ENCODE measurements around the gene STK38. TPM values are rescaled to one million over a fixed set of nuclear protein-coding genes. Genes with fewer than 3 reads are reported as not detected.
"Not testable (repeated sequence)": the region's sequence is repeated elsewhere in the genome, so short reads cannot be mapped to it uniquely, and the experiment has no call there.

Gene STK38
- total RNA-seq, 1 donor from 2014 or later = 55.1 TPM

GRCh38 chr6:36593569-36594028 lies 46.3 kb upstream of the STK38 start:
- peaks cover 13% of the 10 kb centered on the region for H3K27me3 Mint-ChIP-seq (ENCODE audit: unreplicated experiment)

GRCh38 chr6:36592221-36592655 lies 45.0 kb upstream of the STK38 start:
- no peak for DNase-seq
- peaks cover 28% of the 10 kb centered on the region for H3K9me3 Mint-ChIP-seq (ENCODE audit: unreplicated experiment)
- H3K4me1 Mint-ChIP-seq (ENCODE audit: low read depth, unreplicated experiment) = peaks cover 2% of the 10 kb centered on the region
- TF ChIP-seq CTCF (IDR thresholded peaks at IDR 0.05; ENCODE audit: partially characterized antibody, unreplicated experiment) = no peak
- H3K27me3 Mint-ChIP-seq (ENCODE audit: unreplicated experiment) = peaks cover 13% of the 10 kb centered on the region
- no peak overlapping the region for H3K27ac Mint-ChIP-seq (ENCODE audit: unreplicated experiment)
- peak overlapping the region; percentile 60 for H3K4me3 Mint-ChIP-seq (ENCODE audit: unreplicated experiment)
- H3K36me3 Mint-ChIP-seq (ENCODE audit: unreplicated experiment) = peaks cover 13% of the 10 kb centered on the region

More at GRCh38 chr6:36593569-36594028, 46.3 kb upstream of the STK38 start:
- Mint-ChIP-seq H3K4me3 (ENCODE audit: unreplicated experiment) (peak overlapping the region; percentile 100), H3K36me3 (ENCODE audit: unreplicated experiment) (peaks cover 14% of the 10 kb centered on the region), H3K4me1 (ENCODE audit: low read depth, unreplicated experiment) (peaks cover 10% of the 10 kb centered on the region), H3K9me3 (ENCODE audit: unreplicated experiment) (peaks cover 28% of the 10 kb centered on the region), H3K27ac (ENCODE audit: unreplicated experiment) (peak overlapping the region; percentile 100)
- peak; percentile 53 for DNase-seq
- TF ChIP-seq CTCF (IDR thresholded peaks at IDR 0.05; ENCODE audit: partially characterized antibody, unreplicated experiment) = no peak

GRCh38 chr6:36590237-36590636 lies 43.0 kb upstream of the STK38 start:
- TF ChIP-seq CTCF (IDR thresholded peaks at IDR 0.05; ENCODE audit: partially characterized antibody, unreplicated experiment) = no peak
- DNase-seq = no peak
- Mint-ChIP-seq H3K4me3 (ENCODE audit: unreplicated experiment) (no peak overlapping the region), H3K9me3 (ENCODE audit: unreplicated experiment) (peaks cover 21% of the 10 kb centered on the region), H3K36me3 (ENCODE audit: unreplicated experiment) (peaks cover 9% of the 10 kb centered on the region), H3K27ac (ENCODE audit: unreplicated experiment) (no peak overlapping the region), H3K27me3 (ENCODE audit: unreplicated experiment) (peaks cover 10% of the 10 kb centered on the region), H3K4me1 (ENCODE audit: low read depth, unreplicated experiment) (no peaks in the 10 kb centered on the region)

GRCh38 chr6:36589025-36589400 lies 41.7 kb upstream of the STK38 start:
- not testable (repeated sequence) for H3K4me1 Mint-ChIP-seq (ENCODE audit: low read depth, unreplicated experiment); H3K4me3 Mint-ChIP-seq (ENCODE audit: unreplicated experiment); H3K27ac Mint-ChIP-seq (ENCODE audit: unreplicated experiment); H3K36me3 Mint-ChIP-seq (ENCODE audit: unreplicated experiment); DNase-seq; H3K27me3 Mint-ChIP-seq (ENCODE audit: unreplicated experiment)
- peaks cover 11% of the 10 kb centered on the region for H3K9me3 Mint-ChIP-seq (ENCODE audit: unreplicated experiment)

GRCh38 chr6:36586606-36587005 lies 39.3 kb upstream of the STK38 start:
- DNase-seq = no peak
- TF ChIP-seq CTCF (IDR thresholded peaks at IDR 0.05; ENCODE audit: partially characterized antibody, unreplicated experiment) = no peak
- Mint-ChIP-seq H3K36me3 (ENCODE audit: unreplicated experiment) (no peaks in the 10 kb centered on the region), H3K9me3 (ENCODE audit: unreplicated experiment) (peaks cover 8% of the 10 kb centered on the region), H3K27me3 (ENCODE audit: unreplicated experiment) (no peaks in the 10 kb centered on the region), H3K27ac (ENCODE audit: unreplicated experiment) (no peak overlapping the region), H3K4me3 (ENCODE audit: unreplicated experiment) (no peak overlapping the region), H3K4me1 (ENCODE audit: low read depth, unreplicated experiment) (no peaks in the 10 kb centered on the region)

Data from glutamatergic neuron (in vitro differentiated cells).